Measurements from ENCODE around the gene EFCAB11. TPM values are rescaled to one million over a fixed set of nuclear protein-coding genes. Genes with fewer than 3 reads are reported as not detected.

The EFCAB11 gene
- total RNA-seq, 2 donors from 2014 or later: 8.2 to 9.6 TPM

GRCh38 chr14:89813617-89814031 lies 140.9 kb downstream of the EFCAB11 start:
- 34% methylated on average over 11 of the region's 12 CpGs for WGBS

GRCh38 chr14:89811954-89812575 lies 142.5 kb downstream of the EFCAB11 start:
- H3K4me3 ChIP-seq: no peak overlapping the region
- 87% methylated on average over 5 of the region's 5 CpGs for WGBS
- DNase-seq (ENCODE audit: low spot score): no peak
- H3K27ac ChIP-seq: no peak overlapping the region
- H3K27me3 ChIP-seq (replicated peaks; ENCODE audit: insufficient read depth): no peaks in the 10 kb centered on the region
- no peaks in the 10 kb centered on the region for H3K4me1 ChIP-seq (replicated peaks)
- no peaks in the 10 kb centered on the region for H3K36me3 ChIP-seq
- TF ChIP-seq POLR2A (IDR thresholded peaks at IDR 0.05) (no peak), POLR2AphosphoS5 (IDR thresholded peaks at IDR 0.05) (no peak)
- TF ChIP-seq, protein P1, sequence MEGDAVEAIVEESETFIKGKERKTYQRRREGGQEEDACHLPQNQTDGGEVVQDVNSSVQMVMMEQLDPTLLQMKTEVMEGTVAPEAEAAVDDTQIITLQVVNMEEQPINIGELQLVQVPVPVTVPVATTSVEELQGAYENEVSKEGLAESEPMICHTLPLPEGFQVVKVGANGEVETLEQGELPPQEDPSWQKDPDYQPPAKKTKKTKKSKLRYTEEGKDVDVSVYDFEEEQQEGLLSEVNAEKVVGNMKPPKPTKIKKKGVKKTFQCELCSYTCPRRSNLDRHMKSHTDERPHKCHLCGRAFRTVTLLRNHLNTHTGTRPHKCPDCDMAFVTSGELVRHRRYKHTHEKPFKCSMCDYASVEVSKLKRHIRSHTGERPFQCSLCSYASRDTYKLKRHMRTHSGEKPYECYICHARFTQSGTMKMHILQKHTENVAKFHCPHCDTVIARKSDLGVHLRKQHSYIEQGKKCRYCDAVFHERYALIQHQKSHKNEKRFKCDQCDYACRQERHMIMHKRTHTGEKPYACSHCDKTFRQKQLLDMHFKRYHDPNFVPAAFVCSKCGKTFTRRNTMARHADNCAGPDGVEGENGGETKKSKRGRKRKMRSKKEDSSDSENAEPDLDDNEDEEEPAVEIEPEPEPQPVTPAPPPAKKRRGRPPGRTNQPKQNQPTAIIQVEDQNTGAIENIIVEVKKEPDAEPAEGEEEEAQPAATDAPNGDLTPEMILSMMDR (IDR thresholded peaks at IDR 0.05): no peak
- H3K9me3 ChIP-seq: no peaks in the 10 kb centered on the region
- intact Hi-C loops (cut with DNase I): no loop called here

More at GRCh38 chr14:89813617-89814031, 140.9 kb downstream of the EFCAB11 start:
- Histone ChIP-seq H3K4me1 (replicated peaks) (no peaks in the 10 kb centered on the region), H3K27me3 (replicated peaks; ENCODE audit: insufficient read depth) (no peaks in the 10 kb centered on the region), H3K27ac (no peak overlapping the region), H3K36me3 (no peaks in the 10 kb centered on the region), H3K9me3 (no peaks in the 10 kb centered on the region), H3K4me3 (no peak overlapping the region)
- no peak for DNase-seq (ENCODE audit: low spot score)
- TF ChIP-seq POLR2A (IDR thresholded peaks at IDR 0.05) (no peak), POLR2AphosphoS5 (IDR thresholded peaks at IDR 0.05) (no peak)
- TF ChIP-seq, protein P1 (IDR thresholded peaks at IDR 0.05): no peak
- intact Hi-C loops (cut with DNase I): no loop called here

DNA sequence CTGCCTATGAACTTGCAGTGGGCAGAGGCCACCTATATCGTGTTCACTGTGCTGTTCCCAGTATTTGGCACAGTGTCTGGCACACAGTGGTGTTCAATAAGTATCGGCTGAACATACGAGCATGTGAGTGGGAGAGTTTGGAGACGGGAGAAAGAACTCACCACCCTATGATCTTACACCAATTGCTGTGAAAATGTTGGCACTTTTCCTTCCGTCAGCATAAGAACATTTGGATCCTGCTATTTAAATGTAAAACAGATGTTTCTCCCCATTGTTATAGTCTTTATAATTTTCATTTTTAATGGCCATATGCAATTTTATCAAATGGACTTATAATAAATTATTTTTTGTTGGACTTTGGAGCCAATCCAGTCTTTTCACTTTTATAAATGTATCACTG lies 144.4 kb downstream of the EFCAB11 start:
- Histone ChIP-seq H3K27ac (no peak overlapping the region), H3K9me3 (no peaks in the 10 kb centered on the region), H3K4me1 (replicated peaks) (no peaks in the 10 kb centered on the region), H3K36me3 (no peaks in the 10 kb centered on the region), H3K4me3 (no peak overlapping the region), H3K27me3 (replicated peaks; ENCODE audit: insufficient read depth) (no peaks in the 10 kb centered on the region)
- no peak for DNase-seq (ENCODE audit: low spot score)
- 73% methylated on average over 5 of the region's 5 CpGs for WGBS
- TF ChIP-seq POLR2A (IDR thresholded peaks at IDR 0.05) (no peak), POLR2AphosphoS5 (IDR thresholded peaks at IDR 0.05) (no peak)
- TF ChIP-seq, protein P1 (IDR thresholded peaks at IDR 0.05): no peak
- intact Hi-C loops (cut with DNase I): no loop called here

GRCh38 chr14:89807892-89808291 lies 146.6 kb downstream of the EFCAB11 start:
- H3K27ac ChIP-seq: no peak overlapping the region
- no peaks in the 10 kb centered on the region for H3K27me3 ChIP-seq (replicated peaks; ENCODE audit: insufficient read depth)
- H3K4me1 ChIP-seq (replicated peaks): no peaks in the 10 kb centered on the region
- no peak for DNase-seq (ENCODE audit: low spot score)
- no peaks in the 10 kb centered on the region for H3K9me3 ChIP-seq
- no peaks in the 10 kb centered on the region for H3K36me3 ChIP-seq
- TF ChIP-seq POLR2A (IDR thresholded peaks at IDR 0.05): no peak
- TF ChIP-seq, protein P1 (IDR thresholded peaks at IDR 0.05): no peak
- no peak for TF ChIP-seq POLR2AphosphoS5 (IDR thresholded peaks at IDR 0.05)
- 86% methylated on average over 6 of the region's 6 CpGs for WGBS
- H3K4me3 ChIP-seq: no peak overlapping the region
- intact Hi-C loops (cut with DNase I): no loop called here

DNA sequence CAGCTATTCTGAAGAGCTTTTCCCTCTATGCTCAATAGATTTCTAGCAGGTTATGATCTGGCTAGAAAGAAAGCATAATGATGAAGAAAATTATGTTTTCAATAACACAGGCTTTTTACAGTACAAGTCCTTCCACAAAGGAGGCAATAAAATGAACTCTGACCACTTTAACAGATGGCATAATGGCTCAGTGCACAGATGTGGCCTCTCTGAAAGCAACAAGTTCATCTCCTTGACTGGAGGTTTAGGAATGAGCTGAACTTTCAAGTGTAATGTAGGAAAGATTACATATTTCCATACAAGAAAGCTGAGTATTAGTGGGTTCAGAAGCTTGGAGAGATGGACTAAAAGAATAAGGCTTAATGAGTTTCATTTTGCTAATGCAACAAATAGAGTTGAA lies 147.4 kb downstream of the EFCAB11 start:
- Histone ChIP-seq H3K9me3 (no peaks in the 10 kb centered on the region), H3K36me3 (no peaks in the 10 kb centered on the region), H3K27ac (no peak overlapping the region), H3K4me1 (replicated peaks) (no peaks in the 10 kb centered on the region), H3K4me3 (no peak overlapping the region), H3K27me3 (replicated peaks; ENCODE audit: insufficient read depth) (no peaks in the 10 kb centered on the region)
- no peak for DNase-seq (ENCODE audit: low spot score)
- intact Hi-C loops (cut with DNase I): no loop called here
- TF ChIP-seq, protein P1 (IDR thresholded peaks at IDR 0.05): no peak
- TF ChIP-seq POLR2A (IDR thresholded peaks at IDR 0.05) (no peak), POLR2AphosphoS5 (IDR thresholded peaks at IDR 0.05) (no peak)
